CD14-positive monocyte (primary cell): ENCODE results near the gene ZIC5. TPM values are rescaled to one million over a fixed set of nuclear protein-coding genes. Genes with fewer than 3 reads are reported as not detected.

Experiments used
- DNase-seq, 3 donors: peaks; one replicate each; pipeline ENCODE4 v3.0.0-alpha.2; 2011 to 2022
- H2AFZ ChIP-seq: 2 replicates; pipeline ENCODE4 v1.6.0; 2012; ENCODE audit warnings: mild to moderate bottlenecking, low read depth, low read length, inconsistent platforms; ENCODE audit not compliant: insufficient read depth, poor library complexity, severe bottlenecking
- H3K27ac ChIP-seq, 2 donors: 1 replicate in 1 of 2; 2 replicates in 1 of 2; pipeline ENCODE4 v1.5.1; 2012 to 2013; ENCODE audit warnings: low read length in 2 of 2, control low read depth in 1 of 2, inconsistent platforms in 1 of 2, low read depth in 1 of 2, mild to moderate bottlenecking in 1 of 2
- H3K27me3 ChIP-seq, 2 donors: one replicate each; pipeline versions ENCODE4 v1.6.0 to v1.6.1; 2011 to 2013; ENCODE audit warnings: low read length in 2 of 2; ENCODE audit not compliant: control insufficient read depth in 2 of 2, insufficient read depth in 2 of 2
- H3K36me3 ChIP-seq, 2 donors: replicated peaks in 1 of 2; 1 replicate in 1 of 2; 2 replicates in 1 of 2; pipeline versions ENCODE4 v1.5.1 to v1.6.1; 2012 to 2013; ENCODE audit warnings: low read length in 2 of 2, control low read depth in 1 of 2, inconsistent platforms in 1 of 2, mild to moderate bottlenecking in 1 of 2; ENCODE audit not compliant: insufficient read depth in 2 of 2, control insufficient read depth in 1 of 2
- H3K4me1 ChIP-seq, 2 donors: 1 replicate in 1 of 2; 2 replicates in 1 of 2; pipeline versions ENCODE4 v1.5.1 to v1.6.1; 2012 to 2013; ENCODE audit warnings: low read length in 2 of 2, control low read depth in 1 of 2, inconsistent platforms in 1 of 2, mild to moderate bottlenecking in 1 of 2, moderate library complexity in 1 of 2; ENCODE audit not compliant: insufficient read depth in 2 of 2, control insufficient read depth in 1 of 2
- H3K4me2 ChIP-seq: replicated peaks from 2 replicates; pipeline ENCODE3; 2012; ENCODE audit warnings: low read length, moderate library complexity, mild to moderate bottlenecking; ENCODE audit not compliant: poor library complexity, severe bottlenecking; ENCODE audit errors: extremely low read depth
- H3K4me3 ChIP-seq, 3 experiments: fragments of 200-600 bp in 1 of 3; sonication (generic) in 1 of 3; replicated peaks in 1 of 3; 1 replicate in 2 of 3; 2 replicates in 1 of 3; pipeline ENCODE4 v1.5.1; 2011 to 2013; ENCODE audit warnings: low read length in 3 of 3, mild to moderate bottlenecking in 3 of 3, control low read depth in 2 of 3, low read depth in 2 of 3, inconsistent platforms in 1 of 3, moderate library complexity in 1 of 3
- H3K79me2 ChIP-seq: 2 replicates; pipeline ENCODE4 v1.6.0; 2012; ENCODE audit warnings: mild to moderate bottlenecking, control low read depth, inconsistent platforms, low read length, moderate library complexity; ENCODE audit not compliant: insufficient read depth
- H3K9ac ChIP-seq: 2 replicates; pipeline ENCODE4 v1.6.0; 2017; ENCODE audit warnings: low read length, mild to moderate bottlenecking; ENCODE audit not compliant: insufficient read depth, poor library complexity, severe bottlenecking
- H3K9me3 ChIP-seq, 2 donors: replicated peaks in 1 of 2; 1 replicate in 1 of 2; 2 replicates in 1 of 2; pipeline versions ENCODE4 v1.5.1 to v1.6.1; 2012 to 2013; ENCODE audit warnings: low read length in 2 of 2, control low read depth in 1 of 2; ENCODE audit not compliant: control insufficient read depth in 1 of 2, insufficient read depth in 1 of 2
- H4K20me1 ChIP-seq: 2 replicates; pipeline ENCODE4 v1.6.0; 2012; ENCODE audit warnings: mild to moderate bottlenecking, low read length, control low read depth, moderate library complexity; ENCODE audit not compliant: insufficient read depth
- H3K27ac Mint-ChIP-seq, 7 donors: one replicate each; pipeline ENCODE4 v1.8.0; 2020; ENCODE audit warnings: mild to moderate bottlenecking in 7 of 7, mixed read lengths in 7 of 7, moderate library complexity in 6 of 7, inconsistent platforms in 2 of 7
- H3K27me3 Mint-ChIP-seq, 3 donors: one replicate each; pipeline ENCODE4 v1.8.0; 2021 to 2022; ENCODE audit warnings: low read depth in 3 of 3, mild to moderate bottlenecking in 3 of 3, mixed read lengths in 3 of 3, moderate library complexity in 3 of 3, inconsistent platforms in 1 of 3
- H3K36me3 Mint-ChIP-seq, 2 donors: one replicate each; pipeline ENCODE4 v1.8.0; 2020; ENCODE audit warnings: mixed read lengths in 2 of 2, inconsistent platforms in 1 of 2, mild to moderate bottlenecking in 1 of 2
- H3K4me1 Mint-ChIP-seq: one replicate; pipeline ENCODE4 v1.8.0; 2020; ENCODE audit warnings: mild to moderate bottlenecking, mixed read lengths
- H3K4me3 Mint-ChIP-seq, 2 donors: one replicate each; pipeline ENCODE4 v1.8.0; 2020; ENCODE audit warnings: mild to moderate bottlenecking in 2 of 2, mixed read lengths in 2 of 2, moderate library complexity in 1 of 2
- H3K9me3 Mint-ChIP-seq, 7 donors: one replicate each; pipeline ENCODE4 v1.8.0; 2020 to 2022; ENCODE audit warnings: mixed read lengths in 7 of 7, mild to moderate bottlenecking in 6 of 7, moderate library complexity in 6 of 7, inconsistent platforms in 2 of 7
- CTCF ChIP-seq: fragments of 200-600 bp; IDR thresholded peaks from one replicate; pipeline ENCODE4 v1.8.0; 2022; ENCODE audit warnings: antibody characterized with exemption, mild to moderate bottlenecking
- WGBS: methylation state at CpG from one replicate; pipeline ENCODE4 v1.1.5; 2013; ENCODE audit warnings: missing lambda C conversion rate; ENCODE audit not compliant: insufficient coverage; 5-methylcytosine and 5-hydroxymethylcytosine counted together
- intact Hi-C, 2 donors: fragments of 100-400 bp; cut with micrococcal nuclease; formaldehyde crosslinking; loops; one replicate each; pipeline versions ENCODE4 v1.15.0 to v1.15.1; 2023
- polyA minus RNA-seq: library from RNA; depleted of rRNA, polyadenylated mRNA; stranded (reverse); fragments of >200 nt; gene quantifications from 2 replicates; pipeline ENCODE4 v1.2.3, GENCODE V29; 2012
- polyA plus RNA-seq, 3 donors: library from polyadenylated mRNA; depleted of rRNA in 1 of 3; unstranded in 2 of 3; stranded (reverse) in 1 of 3; fragments of 300-500 nt in 2 of 3; fragments of >200 nt in 1 of 3; fragmentation: Illumina TruSeq in 2 of 3; gene quantifications; 1 replicate in 2 of 3; 2 replicates in 1 of 3; pipeline ENCODE4 v1.2.3, GENCODE V29; 2012 to 2021
- total RNA-seq, 12 experiments: library from RNA in 1 of 12; stranded (reverse) in 1 of 12; fragments of 120-200 nt in 1 of 12; gene quantifications; one replicate each; pipeline ENCODE4 v1.2.4 and lab custom pipeline; 2013 to 2026; ENCODE audit warnings: mixed read lengths in 6 of 12, inconsistent platforms in 1 of 12

Gene ZIC5
- total RNA-seq (2013), result not detected
- polyA plus RNA-seq, result not detected
- not detected in 2 replicates for polyA minus RNA-seq
- 0 to 15.7 (median 0.05) reads per million in 11 experiments for total RNA-seq (lab: John Stamatoyannopoulos, UW)

GRCh38 chr13:99971576-99972189, at the start of gene ZIC5:
TSS of gene ZIC5 (minus strand) at chr13:99971767. CDS start at chr13:99971603, 164 bp downstream.
- DNase-seq, result no peak
- intact Hi-C loops, result no loop called here
- H3K4me3 Mint-ChIP-seq, result peak within 1 kb of the TSS in 1 of 2 donors; percentile 83

GRCh38 chr13:100019780-100020356, 48.3 kb upstream of the ZIC5 start:
- Histone ChIP-seq H3K9ac (no peak overlapping the region), H3K36me3 (no peaks in the 10 kb centered on the region), H3K79me2 (no peaks in the 10 kb centered on the region), H3K4me1 (no peaks in the 10 kb centered on the region), H3K4me3 (no peak overlapping the region), H3K27ac (no peak overlapping the region), H4K20me1 (no peaks in the 10 kb centered on the region), H3K4me2 (no peak overlapping the region), H3K27me3 (peaks cover 1 to 8% of the 10 kb centered on the region in 2 donors), H3K9me3 (no peaks in the 10 kb centered on the region), H2AFZ (no peak overlapping the region)
- TF ChIP-seq CTCF, result no peak
- Mint-ChIP-seq H3K9me3 (peaks cover 0 to 5% (median 0%) of the 10 kb centered on the region in 7 donors), H3K4me1 (no peaks in the 10 kb centered on the region), H3K27ac (no peak overlapping the region), H3K36me3 (no peaks in the 10 kb centered on the region), H3K4me3 (no peak overlapping the region), H3K27me3 (peaks cover 8 to 27% (median 18%) of the 10 kb centered on the region in 3 donors)
- no peak for DNase-seq
- intact Hi-C loops, result no loop called here
- WGBS, result 100% methylated on average over 3 of the region's 3 CpGs

More at GRCh38 chr13:99971576-99972189, at the start of gene ZIC5:
- Histone ChIP-seq H3K4me2 (no peak within 1 kb of the TSS), H3K36me3 (no peaks in the 10 kb centered on the region), H3K4me1 (peaks cover 2 to 10% of the 10 kb centered on the region in 2 donors), H4K20me1 (no peaks in the 10 kb centered on the region), H3K27ac (no peak within 1 kb of the TSS), H3K9me3 (peaks cover 8 to 57% of the 10 kb centered on the region in 2 donors), H3K27me3 (peaks cover 83 to 88% of the 10 kb centered on the region in 2 donors), H3K9ac (no peak within 1 kb of the TSS), H2AFZ (no peak within 1 kb of the TSS), H3K79me2 (no peaks in the 10 kb centered on the region), H3K4me3 (no peak within 1 kb of the TSS)
- H3K27me3 Mint-ChIP-seq, result peaks cover 81 to 92% (median 82%) of the 10 kb centered on the region in 3 donors
- no peak for TF ChIP-seq CTCF
- WGBS, result 4% methylated on average over 25 of the region's 41 CpGs
- peaks cover 0 to 47% (median 19%) of the 10 kb centered on the region in 7 donors for H3K9me3 Mint-ChIP-seq
- peaks cover 16% of the 10 kb centered on the region for H3K4me1 Mint-ChIP-seq
- H3K36me3 Mint-ChIP-seq, result peaks cover 5 to 16% of the 10 kb centered on the region in 2 donors
- H3K27ac Mint-ChIP-seq, result no peak within 1 kb of the TSS
